Stimulated activated naive CD8-positive, alpha-beta T cell treated with anti-CD3 and anti-CD28 coated beads, Interleukin-15, Interleukin-2, amounts not matched to agents 100 ng/mL and 50 ng/mL, for 24 hours (primary cell): ENCODE data around the gene CFAP45.

Experiments
- H3K27ac Mint-ChIP-seq: one replicate; pipeline ENCODE4 v1.8.0; 2021; ENCODE audit warnings: mild to moderate bottlenecking, mixed read lengths
- H3K27me3 Mint-ChIP-seq: one replicate; pipeline ENCODE4 v1.8.0; 2021; ENCODE audit warnings: mixed read lengths
- H3K36me3 Mint-ChIP-seq: one replicate; pipeline ENCODE4 v1.8.0; 2021; ENCODE audit warnings: low read depth, mixed read lengths
- H3K4me1 Mint-ChIP-seq: one replicate; pipeline ENCODE4 v1.8.0; 2021; ENCODE audit warnings: low read depth, mixed read lengths
- H3K4me3 Mint-ChIP-seq: one replicate; pipeline ENCODE4 v1.8.0; 2021; ENCODE audit warnings: mild to moderate bottlenecking, mixed read lengths
- H3K9me3 Mint-ChIP-seq: one replicate; pipeline ENCODE4 v1.8.0; 2021; ENCODE audit warnings: mixed read lengths

Gene CFAP45

DNA sequence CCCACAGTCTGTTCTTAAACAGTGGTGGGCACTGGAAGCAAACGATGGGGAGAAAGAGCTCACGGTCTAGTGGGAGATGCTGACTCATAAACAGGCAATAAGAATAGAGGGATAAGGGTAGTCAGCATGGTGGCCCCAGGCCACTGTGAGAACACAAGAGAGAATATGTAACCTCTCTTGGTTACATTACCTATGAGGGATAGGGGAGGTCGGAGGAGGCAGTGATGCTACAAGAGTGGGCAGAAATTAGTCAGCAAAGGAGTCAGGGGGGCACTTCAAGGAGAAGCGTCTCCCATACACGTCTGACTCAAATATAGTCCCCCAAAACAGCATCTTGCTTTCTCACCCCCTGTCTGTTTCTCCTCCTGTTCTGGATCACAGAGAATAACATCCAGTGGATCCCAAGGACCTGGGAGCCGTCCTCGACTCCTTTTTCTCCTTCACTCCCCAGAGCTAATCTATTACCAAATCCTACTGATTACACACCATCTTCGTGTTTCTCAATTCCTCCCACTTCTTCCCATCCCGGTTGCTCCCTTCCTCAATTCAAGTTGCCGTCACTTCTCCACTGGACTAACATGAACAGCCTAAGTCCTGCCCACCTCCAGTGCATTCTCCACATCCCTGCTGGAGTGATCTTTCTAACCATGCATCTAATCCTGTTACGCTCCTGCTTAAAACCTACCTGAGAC, 71.2 kb downstream of the CFAP45 start:
- no peaks in the 10 kb centered on the region for H3K36me3 Mint-ChIP-seq
- H3K4me1 Mint-ChIP-seq = peaks cover 54% of the 10 kb centered on the region
- H3K27me3 Mint-ChIP-seq = no peaks in the 10 kb centered on the region
- H3K9me3 Mint-ChIP-seq = no peaks in the 10 kb centered on the region
- H3K27ac Mint-ChIP-seq = no peak overlapping the region
- H3K4me3 Mint-ChIP-seq = no peak overlapping the region

DNA sequence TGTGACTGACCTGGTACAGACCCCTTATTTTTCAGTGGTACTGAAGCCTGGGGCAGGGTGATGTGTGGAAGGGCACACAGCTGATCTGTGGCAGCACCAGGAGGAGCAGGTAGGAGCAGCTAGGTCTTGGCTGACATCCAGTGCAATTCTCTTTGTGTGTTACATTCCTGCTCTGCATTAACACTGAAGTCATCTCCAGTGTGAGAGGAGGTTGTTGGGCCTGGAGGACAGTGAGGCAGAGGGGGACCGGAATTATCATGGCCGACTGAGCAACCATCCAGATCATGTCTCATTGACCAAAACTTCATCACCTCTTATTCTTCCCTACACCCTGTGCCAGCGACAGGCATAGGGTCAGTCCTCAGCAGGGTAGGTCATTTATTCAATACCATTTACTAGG, 71.8 kb downstream of the CFAP45 start:
- H3K4me1 Mint-ChIP-seq = peaks cover 54% of the 10 kb centered on the region

DNA sequence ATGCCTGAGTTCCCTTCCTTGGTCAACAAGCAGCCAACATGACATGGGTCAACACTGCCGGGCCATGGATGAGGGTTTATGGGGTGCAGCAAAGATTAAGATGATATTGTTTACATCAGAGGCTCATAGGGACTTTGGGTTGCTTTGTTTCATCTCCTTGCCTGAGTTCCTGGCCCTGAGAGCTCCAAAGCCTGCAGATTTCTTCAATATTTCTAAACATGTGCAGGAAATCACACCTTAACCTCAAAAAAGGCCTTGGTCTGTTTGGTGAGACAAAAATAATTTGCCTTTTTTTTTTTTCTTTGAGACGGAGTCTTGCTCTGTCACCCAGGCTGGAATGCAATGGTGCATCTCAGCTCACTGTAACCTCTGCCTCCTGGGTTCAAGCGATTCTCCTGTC, 72.4 kb downstream of the CFAP45 start:
- H3K4me1 Mint-ChIP-seq = peaks cover 54% of the 10 kb centered on the region
- no peaks in the 10 kb centered on the region for H3K27me3 Mint-ChIP-seq
- H3K4me3 Mint-ChIP-seq = no peak overlapping the region
- no peaks in the 10 kb centered on the region for H3K9me3 Mint-ChIP-seq
- no peaks in the 10 kb centered on the region for H3K36me3 Mint-ChIP-seq
- H3K27ac Mint-ChIP-seq = no peak overlapping the region

More for the DNA sequence above, 71.8 kb downstream of the CFAP45 start:
- Mint-ChIP-seq H3K36me3 (no peaks in the 10 kb centered on the region), H3K27ac (no peak overlapping the region), H3K27me3 (no peaks in the 10 kb centered on the region), H3K9me3 (no peaks in the 10 kb centered on the region), H3K4me3 (no peak overlapping the region)

GRCh38 chr1:159827102-159827490, 72.9 kb downstream of the CFAP45 start:
- H3K27ac Mint-ChIP-seq = peak overlapping the region; percentile 60
- peaks cover 54% of the 10 kb centered on the region for H3K4me1 Mint-ChIP-seq
- H3K36me3 Mint-ChIP-seq = no peaks in the 10 kb centered on the region
- H3K27me3 Mint-ChIP-seq = no peaks in the 10 kb centered on the region
- peak overlapping the region; percentile 45 for H3K4me3 Mint-ChIP-seq
- no peaks in the 10 kb centered on the region for H3K9me3 Mint-ChIP-seq

- H3K27me3 Mint-ChIP-seq = no peaks in the 10 kb centered on the region
- peak within 1 kb of the TSS; percentile 45 for H3K4me3 Mint-ChIP-seq
Measured at GRCh38 chr1:159826441-159827101, 73.4 kb downstream of the CFAP45 start, which contains the start of gene SLAMF8. Gene SLAMF8 (plus strand): TSS chr1:159826873. CDS start chr1:159826899, 26 bp downstream.

GRCh38 chr1:159825564-159825963, 74.4 kb downstream of the CFAP45 start:
- Mint-ChIP-seq H3K9me3 (no peaks in the 10 kb centered on the region), H3K27ac (no peak overlapping the region), H3K4me3 (no peak overlapping the region), H3K27me3 (no peaks in the 10 kb centered on the region), H3K4me1 (peaks cover 54% of the 10 kb centered on the region), H3K36me3 (no peaks in the 10 kb centered on the region)

More at GRCh38 chr1:159826441-159827101, 73.4 kb downstream of the CFAP45 start, which contains the start of gene SLAMF8:
- Mint-ChIP-seq H3K27ac (peak within 1 kb of the TSS; percentile 63), H3K36me3 (no peaks in the 10 kb centered on the region), H3K9me3 (no peaks in the 10 kb centered on the region), H3K4me1 (peaks cover 54% of the 10 kb centered on the region)

DNA sequence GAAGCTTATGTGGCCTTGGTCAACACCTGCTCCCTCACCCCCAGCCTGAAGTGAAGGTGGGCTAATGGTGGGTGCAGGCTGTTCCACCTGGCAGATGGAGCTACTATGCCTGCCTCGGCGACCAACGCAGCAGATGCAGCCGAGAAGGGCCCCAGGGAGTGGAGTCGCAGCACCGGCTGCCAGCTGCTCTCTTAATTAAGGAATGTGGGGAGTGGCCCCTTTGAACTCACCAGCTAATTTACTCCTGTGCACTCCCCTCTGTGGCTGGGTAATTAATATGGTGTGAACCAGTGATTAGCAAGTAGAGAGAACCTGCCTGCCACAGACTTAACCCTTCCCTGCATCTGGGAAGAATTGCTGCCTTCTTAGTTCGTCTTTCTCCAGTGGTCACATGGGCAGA, 76.6 kb downstream of the CFAP45 start:
- Mint-ChIP-seq H3K4me3 (no peak overlapping the region), H3K9me3 (no peaks in the 10 kb centered on the region), H3K36me3 (no peaks in the 10 kb centered on the region), H3K27me3 (no peaks in the 10 kb centered on the region), H3K27ac (no peak overlapping the region), H3K4me1 (peaks cover 62% of the 10 kb centered on the region)
